ENCODE data around the gene DUSP5. TPM values are rescaled to one million over a fixed set of nuclear protein-coding genes. Genes with fewer than 3 reads are reported as not detected.

DUSP5 gene
- polyA plus RNA-seq, 6 donors from 2014 or later: 6.0 to 29.7 (median 22.6) TPM

- H3K9me3 Mint-ChIP-seq: peaks cover 0 to 3% (median 0%) of the 10 kb centered on the region in 7 donors
- H3K4me3 Mint-ChIP-seq: no peak overlapping the region
- no peak overlapping the region for H3K27ac Mint-ChIP-seq
These were observed 59.4 kb downstream of the DUSP5 start for GRCh38 chr10:110556969-110557601.

GRCh38 chr10:110558041-110558440 is 60.3 kb downstream of the DUSP5 start:
- H3K27ac Mint-ChIP-seq: no peak overlapping the region
- ATAC-seq (ENCODE audit: low read depth in 2 of 2) (no peak), DNase-seq (no peak)
- H3K4me1 Mint-ChIP-seq: peaks cover 2 to 5% (median 5%) of the 10 kb centered on the region in 3 donors
- H3K27me3 Mint-ChIP-seq: peaks cover 13 to 25% (median 21%) of the 10 kb centered on the region in 3 donors
- no peaks in the 10 kb centered on the region for H3K9me3 Mint-ChIP-seq
- no peaks in the 10 kb centered on the region for H3K36me3 Mint-ChIP-seq
- H3K4me3 Mint-ChIP-seq: no peak overlapping the region

More at GRCh38 chr10:110556969-110557601, 59.4 kb downstream of the DUSP5 start:
- peak; percentile 69 to 89 for ATAC-seq (ENCODE audit: low read depth in 2 of 2)
- no peaks in the 10 kb centered on the region for H3K36me3 Mint-ChIP-seq
- peaks cover 7 to 34% (median 25%) of the 10 kb centered on the region in 3 donors for H3K27me3 Mint-ChIP-seq
- H3K4me1 Mint-ChIP-seq: peaks cover 2 to 5% (median 5%) of the 10 kb centered on the region in 3 donors
- DNase-seq: peak; percentile 56

- DNase-seq (no peak), ATAC-seq (ENCODE audit: low read depth in 2 of 2) (no peak)
- Mint-ChIP-seq H3K4me3 (no peak overlapping the region), H3K4me1 (peaks cover 2 to 5% (median 5%) of the 10 kb centered on the region in 3 donors), H3K9me3 (no peaks in the 10 kb centered on the region), H3K27me3 (peaks cover 13 to 35% (median 29%) of the 10 kb centered on the region in 3 donors), H3K27ac (no peak overlapping the region), H3K36me3 (no peaks in the 10 kb centered on the region)
These were observed 62.3 kb downstream of the DUSP5 start for GRCh38 chr10:110560012-110560411.

Other genes with a start within 250 kb of the DUSP5 start
- gene SMNDC1, start 193.0 kb upstream of the DUSP5 start, polyA plus RNA-seq (ENCODE audit: low read depth in 6 of 6): 10 to 100 TPM; 11.9 to 20.8 (median 15.9) TPM
- 100 to 1,000 TPM in 1 of 6 donors, 10 to 100 TPM in 5; 27.4 to 101 (median 85.4) TPM for gene SMC3, start 69.8 kb downstream of the DUSP5 start, polyA plus RNA-seq (ENCODE audit: low read depth in 6 of 6)
- under 1 TPM in 1 of 6 donors, not detected in 5; 0.05 TPM for gene RBM20, start 146.4 kb downstream of the DUSP5 start, polyA plus RNA-seq (ENCODE audit: low read depth in 6 of 6)

Data from naive B cell (primary cell).